Subcutaneous adipose tissue (tissue), 4 donors: ENCODE measurements around the gene TRIM21. TPM values are rescaled to one million over a fixed set of nuclear protein-coding genes. Genes with fewer than 3 reads are reported as not detected.

ENCODE experiments used
- total RNA-seq, 4 donors: library from RNA; depleted of rRNA; stranded (reverse); fragments of >200 nt; gene quantifications; one replicate each; pipeline ENCODE4 v1.1.0, GENCODE V29; 2016
- TF ChIP-seq, protein P1 (sequence below): fragments of 450-650 bp; IDR thresholded peaks from one replicate; pipeline ENCODE4 v1.5.1; 2016; ENCODE audit warnings: low read depth, mild to moderate bottlenecking, control low read depth, antibody characterized with exemption, moderate library complexity

The TRIM21 gene
- total RNA-seq, 4 donors from 2014 or later, result 14.2 to 16.1 (median 15.6) TPM

DNA sequence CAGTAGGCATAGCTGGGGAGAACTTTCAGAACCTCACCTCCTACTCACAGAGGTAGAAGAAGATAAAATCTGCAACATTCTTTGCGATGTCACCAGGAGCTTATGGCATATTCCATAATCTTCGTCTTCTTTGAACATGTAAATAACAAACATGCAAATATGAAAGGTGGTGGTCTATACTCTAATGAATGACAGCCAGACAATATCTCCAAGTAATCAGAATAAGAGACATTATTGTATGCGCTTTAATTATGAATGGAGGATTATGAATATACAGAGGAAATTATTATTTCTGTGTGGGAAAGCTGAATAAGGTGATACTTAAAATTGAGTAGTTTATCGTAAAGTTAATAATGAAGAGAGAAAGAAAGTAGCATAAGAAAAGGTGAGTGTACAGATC lies 25.2 kb downstream of the TRIM21 start, which contains the start of gene OR52B4:
OR52B4 (minus strand) TSS at position 101 of the 400 bp plus-strand sequence; CDS start at position 10, 91 bp downstream.
- TF ChIP-seq, protein P1, sequence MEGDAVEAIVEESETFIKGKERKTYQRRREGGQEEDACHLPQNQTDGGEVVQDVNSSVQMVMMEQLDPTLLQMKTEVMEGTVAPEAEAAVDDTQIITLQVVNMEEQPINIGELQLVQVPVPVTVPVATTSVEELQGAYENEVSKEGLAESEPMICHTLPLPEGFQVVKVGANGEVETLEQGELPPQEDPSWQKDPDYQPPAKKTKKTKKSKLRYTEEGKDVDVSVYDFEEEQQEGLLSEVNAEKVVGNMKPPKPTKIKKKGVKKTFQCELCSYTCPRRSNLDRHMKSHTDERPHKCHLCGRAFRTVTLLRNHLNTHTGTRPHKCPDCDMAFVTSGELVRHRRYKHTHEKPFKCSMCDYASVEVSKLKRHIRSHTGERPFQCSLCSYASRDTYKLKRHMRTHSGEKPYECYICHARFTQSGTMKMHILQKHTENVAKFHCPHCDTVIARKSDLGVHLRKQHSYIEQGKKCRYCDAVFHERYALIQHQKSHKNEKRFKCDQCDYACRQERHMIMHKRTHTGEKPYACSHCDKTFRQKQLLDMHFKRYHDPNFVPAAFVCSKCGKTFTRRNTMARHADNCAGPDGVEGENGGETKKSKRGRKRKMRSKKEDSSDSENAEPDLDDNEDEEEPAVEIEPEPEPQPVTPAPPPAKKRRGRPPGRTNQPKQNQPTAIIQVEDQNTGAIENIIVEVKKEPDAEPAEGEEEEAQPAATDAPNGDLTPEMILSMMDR, result no peak

Other genes with a start within 250 kb of the TRIM21 start
- gene OR52B4, start 25.3 kb downstream of the TRIM21 start, total RNA-seq, result not detected
- 1 to 10 TPM in 1 of 4 donors, not detected in 3; 2.4 TPM for gene OR52K2, start 55.6 kb upstream of the TRIM21 start, total RNA-seq
- under 1 TPM in 1 of 4 donors, not detected in 3; 0.22 TPM for gene OR52K1, start 88.9 kb upstream of the TRIM21 start, total RNA-seq
- gene OR52M1, start 151.5 kb upstream of the TRIM21 start, total RNA-seq, result not detected
- not detected for gene OR52I2, start 188.0 kb upstream of the TRIM21 start, total RNA-seq
- gene OR52I1, start 200.3 kb upstream of the TRIM21 start, total RNA-seq, result not detected
- 10 to 100 TPM in 2 of 4 donors, 1 to 10 TPM in 2; 5.4 to 19.0 (median 10.3) TPM for gene TRIM68, start 214.5 kb upstream of the TRIM21 start, total RNA-seq
- not detected for gene OR51D1, start 243.8 kb upstream of the TRIM21 start, total RNA-seq